ENCODE measurements around the gene POU2AF3. TPM values are rescaled to one million over a fixed set of nuclear protein-coding genes. Genes with fewer than 3 reads are reported as not detected.

The POU2AF3 gene
- polyA plus RNA-seq, 1 donor (not counting 4 experiments of a cell fraction or from before 2014, with no cell fraction given): not detected

GRCh38 chr11:111324277-111324720 lies 26.0 kb downstream of the POU2AF3 start:
- no peaks in the 10 kb centered on the region for H3K9me3 ChIP-seq (ENCODE audit: control insufficient read depth, low read depth, low read length)
- H3K27me3 ChIP-seq (ENCODE audit: control insufficient read depth, extremely low read depth, insufficient read depth, low read length): peaks cover 9% of the 10 kb centered on the region
- dilution Hi-C loops (cut with MboI; ENCODE audit: extremely low pct_ligation_motif_present, low sequenced_read_pairs): no loop called here
- H3K36me3 ChIP-seq (ENCODE audit: control insufficient read depth in 2 of 2, extremely low read depth in 1 of 2, insufficient read depth in 2 of 2, low read length in 2 of 2): no peaks in the 10 kb centered on the region
- no peak for TF ChIP-seq CTCF (optimal IDR thresholded peaks at IDR 0.05 in 1 of 3, IDR thresholded peaks at IDR 0.05 in 1 of 3, conservative IDR thresholded peaks at IDR 0.05 in 1 of 3; ENCODE audit: extremely low read depth in 1 of 3, insufficient read depth in 2 of 3, low read length in 3 of 3)
- TF ChIP-seq EZH2 (IDR thresholded peaks at IDR 0.05; ENCODE audit: low read length): no peak
- no peaks in the 10 kb centered on the region for H3K4me1 ChIP-seq (ENCODE audit: control insufficient read depth, extremely low read depth, insufficient read depth, low read length)
- FAIRE-seq (no peak), DNase-seq (ENCODE audit: low read depth, low spot score) (no peak)
- no peaks in the 10 kb centered on the region for H3K9me1 ChIP-seq (ENCODE audit: control insufficient read depth, extremely low read depth, insufficient read depth, low read length)
- no peak overlapping the region for H2AFZ ChIP-seq (ENCODE audit: control insufficient read depth, low read length)
- no peak overlapping the region for H3K4me2 ChIP-seq (ENCODE audit: control insufficient read depth, extremely low read depth, insufficient read depth, low read depth, low read length)
- H3K27ac ChIP-seq (ENCODE audit: control insufficient read depth, insufficient read depth, low read length): no peak overlapping the region
- H3K4me3 ChIP-seq (ENCODE audit: control insufficient read depth in 2 of 3, extremely low read depth in 1 of 3, insufficient read depth in 2 of 3, low read depth in 1 of 3, low read length in 3 of 3): no peak overlapping the region
- no peaks in the 10 kb centered on the region for H4K20me1 ChIP-seq (ENCODE audit: control insufficient read depth, extremely low read depth, insufficient read depth, low read length)
- H3K79me2 ChIP-seq (ENCODE audit: control insufficient read depth, insufficient read depth, low read length): no peaks in the 10 kb centered on the region
- H3K9ac ChIP-seq (ENCODE audit: control insufficient read depth, extremely low read depth, insufficient read depth, low read length): no peak overlapping the region

DNA sequence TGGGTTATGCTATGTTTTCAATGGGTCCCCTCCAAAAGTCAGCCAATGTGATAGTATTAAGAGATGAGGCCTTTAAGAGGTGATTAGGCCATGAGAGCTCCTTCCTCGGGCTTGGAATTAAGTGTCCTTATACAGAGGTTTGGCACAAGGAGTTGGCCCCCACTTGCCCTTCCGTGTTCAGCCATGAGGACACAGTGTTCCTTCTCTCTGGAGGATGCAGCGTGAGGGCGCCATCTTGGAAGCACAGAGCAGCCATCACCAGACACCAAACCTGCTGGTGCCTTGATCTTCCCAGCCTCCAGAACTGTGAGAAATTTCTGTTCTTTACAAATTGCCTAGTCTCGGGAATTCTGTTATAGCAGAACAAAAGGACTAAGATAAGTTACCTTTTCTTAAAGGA lies 26.9 kb downstream of the POU2AF3 start:
- FAIRE-seq: no peak
- H3K4me3 ChIP-seq (ENCODE audit: control insufficient read depth in 2 of 3, extremely low read depth in 1 of 3, insufficient read depth in 2 of 3, low read depth in 1 of 3, low read length in 3 of 3): no peak overlapping the region
- dilution Hi-C loops (cut with MboI; ENCODE audit: extremely low pct_ligation_motif_present, low sequenced_read_pairs): no loop called here
- H3K4me2 ChIP-seq (ENCODE audit: control insufficient read depth, extremely low read depth, insufficient read depth, low read depth, low read length): no peak overlapping the region
- no peaks in the 10 kb centered on the region for H3K79me2 ChIP-seq (ENCODE audit: control insufficient read depth, insufficient read depth, low read length)
- H3K9me3 ChIP-seq (ENCODE audit: control insufficient read depth, low read depth, low read length): no peaks in the 10 kb centered on the region
- no peaks in the 10 kb centered on the region for H3K36me3 ChIP-seq (ENCODE audit: control insufficient read depth in 2 of 2, extremely low read depth in 1 of 2, insufficient read depth in 2 of 2, low read length in 2 of 2)
- no peak overlapping the region for H3K9ac ChIP-seq (ENCODE audit: control insufficient read depth, extremely low read depth, insufficient read depth, low read length)
- no peak overlapping the region for H3K27ac ChIP-seq (ENCODE audit: control insufficient read depth, insufficient read depth, low read length)
- H4K20me1 ChIP-seq (ENCODE audit: control insufficient read depth, extremely low read depth, insufficient read depth, low read length): no peaks in the 10 kb centered on the region
- no peaks in the 10 kb centered on the region for H3K9me1 ChIP-seq (ENCODE audit: control insufficient read depth, extremely low read depth, insufficient read depth, low read length)
- H3K27me3 ChIP-seq (ENCODE audit: control insufficient read depth, extremely low read depth, insufficient read depth, low read length): peaks cover 9% of the 10 kb centered on the region
- H2AFZ ChIP-seq (ENCODE audit: control insufficient read depth, low read length): no peak overlapping the region
- H3K4me1 ChIP-seq (ENCODE audit: control insufficient read depth, extremely low read depth, insufficient read depth, low read length): no peaks in the 10 kb centered on the region
- no peak for TF ChIP-seq EZH2 (IDR thresholded peaks at IDR 0.05; ENCODE audit: low read length)
- TF ChIP-seq CTCF (optimal IDR thresholded peaks at IDR 0.05 in 1 of 3, IDR thresholded peaks at IDR 0.05 in 1 of 3, conservative IDR thresholded peaks at IDR 0.05 in 1 of 3; ENCODE audit: extremely low read depth in 1 of 3, insufficient read depth in 2 of 3, low read length in 3 of 3): no peak
- DNase-seq (ENCODE audit: low read depth, low spot score): no peak

Measured in keratinocyte (primary cell).